Lower lobe of right lung (tissue), 2 donors: ENCODE results near the gene PIEZO2. TPM values are rescaled to one million over a fixed set of nuclear protein-coding genes. Genes with fewer than 3 reads are reported as not detected.
"Not testable (repeated sequence)": the region's sequence is repeated elsewhere in the genome, so short reads cannot be mapped to it uniquely, and the experiment has no call there.

Experiments
- ATAC-seq, 2 donors: fragments of 200-7000 bp; cut with Tn5 transposase; one replicate each; pipeline ENCODE4 v1.9.1; 2020 to 2022; ENCODE audit warnings: mild to moderate bottlenecking in 2 of 2, moderate library complexity in 2 of 2
- DNase-seq: peaks from one replicate; pipeline ENCODE4 v3.0.0-alpha.2; 2020
- H3K27ac ChIP-seq: fragments of 200-600 bp; one replicate; pipeline ENCODE4 v1.8.0; 2022
- H3K27me3 ChIP-seq: fragments of 200-600 bp; one replicate; pipeline ENCODE4 v1.8.0; 2022; ENCODE audit warnings: low read depth
- H3K36me3 ChIP-seq: fragments of 200-600 bp; one replicate; pipeline ENCODE4 v1.8.0; 2022; ENCODE audit warnings: mild to moderate bottlenecking
- H3K4me1 ChIP-seq: fragments of 200-600 bp; one replicate; pipeline ENCODE4 v1.8.0; 2022
- H3K4me3 ChIP-seq: fragments of 200-600 bp; one replicate; pipeline ENCODE4 v1.8.0; 2022; ENCODE audit warnings: mild to moderate bottlenecking
- H3K9me3 ChIP-seq: fragments of 200-600 bp; one replicate; pipeline ENCODE4 v1.8.0; 2022
- CTCF ChIP-seq: fragments of 200-600 bp; IDR thresholded peaks from one replicate; pipeline ENCODE4 v1.8.0; 2022; ENCODE audit warnings: antibody characterized with exemption, mild to moderate bottlenecking
- intact Hi-C: fragments of 100-400 bp; cut with DNase I; formaldehyde crosslinking; loops from one replicate; pipeline ENCODE4 v1.11.0; 2022
- total RNA-seq: library from RNA; stranded (reverse); fragmentation: NEBNext Ultra II Directional; extraction: Animal tissue kit (Norgen Biotek cat#: 25700); gene quantifications from one replicate; pipeline ENCODE4 v1.2.1, GENCODE V29; 2021
- donor health status: DM: no; HTN: yes; CAD: no; lungs with severe emphysema.

Gene PIEZO2
- total RNA-seq, 1 donor from 2014 or later = 11.1 TPM

GRCh38 chr18:10936176-10937053 is 213.0 kb downstream of the PIEZO2 start:
- intact Hi-C loops = no loop called here
- Histone ChIP-seq H3K36me3 (no peaks in the 10 kb centered on the region), H3K4me1 (no peaks in the 10 kb centered on the region), H3K9me3 (no peaks in the 10 kb centered on the region), H3K27ac (no peak overlapping the region), H3K4me3 (no peak overlapping the region), H3K27me3 (no peaks in the 10 kb centered on the region)
- ATAC-seq (no peak), DNase-seq (no peak)
- no peak for TF ChIP-seq CTCF

- Histone ChIP-seq H3K4me3 (no peak overlapping the region), H3K27ac (no peak overlapping the region), H3K27me3 (no peaks in the 10 kb centered on the region), H3K36me3 (no peaks in the 10 kb centered on the region), H3K9me3 (no peaks in the 10 kb centered on the region), H3K4me1 (no peaks in the 10 kb centered on the region)
- intact Hi-C loops = no loop called here
- DNase-seq (no peak), ATAC-seq (no peak)
- no peak for TF ChIP-seq CTCF
Measured at GRCh38 chr18:10935588-10935987, 213.8 kb downstream of the PIEZO2 start.

GRCh38 chr18:10933648-10934047 is 215.7 kb downstream of the PIEZO2 start:
- intact Hi-C loops, DNase-seq, ATAC-seq, H3K27me3 ChIP-seq, H3K36me3 ChIP-seq, H3K4me3 ChIP-seq, H3K9me3 ChIP-seq, H3K4me1 ChIP-seq, H3K27ac ChIP-seq: not testable (repeated sequence)

GRCh38 chr18:10930076-10930475 is 219.3 kb downstream of the PIEZO2 start:
- DNase-seq = no peak

GRCh38 chr18:10928772-10929373 is 220.5 kb downstream of the PIEZO2 start:
- ATAC-seq = no peak

More at GRCh38 chr18:10930076-10930475, 219.3 kb downstream of the PIEZO2 start:
- no peaks in the 10 kb centered on the region for H3K27me3 ChIP-seq
- TF ChIP-seq CTCF = no peak
- H3K36me3 ChIP-seq = no peaks in the 10 kb centered on the region
- ATAC-seq = no peak
- no peak overlapping the region for H3K27ac ChIP-seq
- no peaks in the 10 kb centered on the region for H3K9me3 ChIP-seq
- H3K4me3 ChIP-seq = no peak overlapping the region
- intact Hi-C loops = no loop called here
- no peaks in the 10 kb centered on the region for H3K4me1 ChIP-seq

More at GRCh38 chr18:10928772-10929373, 220.5 kb downstream of the PIEZO2 start:
- H3K4me1 ChIP-seq = no peaks in the 10 kb centered on the region
- TF ChIP-seq CTCF = no peak
- H3K9me3 ChIP-seq = no peaks in the 10 kb centered on the region
- H3K36me3 ChIP-seq = no peaks in the 10 kb centered on the region
- DNase-seq = no peak
- intact Hi-C loops = no loop called here
- H3K27ac ChIP-seq = no peak overlapping the region
- H3K4me3 ChIP-seq = no peak overlapping the region
- H3K27me3 ChIP-seq = no peaks in the 10 kb centered on the region
